HG03342 (cell line): ENCODE data around the gene RFTN2.
A peak's percentile ranks its signal among the peaks of the same experiment; 100 is the strongest.
"Not testable (repeated sequence)": the region's sequence is repeated elsewhere in the genome, so short reads cannot be mapped to it uniquely, and the experiment has no call there.

Source experiments
- ATAC-seq: cut with Tn5 transposase; IDR thresholded peaks from one replicate; pipeline ENCODE4 v1.9.1; 2021; ENCODE audit warnings: mild to moderate bottlenecking, moderate library complexity; ENCODE audit not compliant: unreplicated experiment

The RFTN2 gene, protein sequence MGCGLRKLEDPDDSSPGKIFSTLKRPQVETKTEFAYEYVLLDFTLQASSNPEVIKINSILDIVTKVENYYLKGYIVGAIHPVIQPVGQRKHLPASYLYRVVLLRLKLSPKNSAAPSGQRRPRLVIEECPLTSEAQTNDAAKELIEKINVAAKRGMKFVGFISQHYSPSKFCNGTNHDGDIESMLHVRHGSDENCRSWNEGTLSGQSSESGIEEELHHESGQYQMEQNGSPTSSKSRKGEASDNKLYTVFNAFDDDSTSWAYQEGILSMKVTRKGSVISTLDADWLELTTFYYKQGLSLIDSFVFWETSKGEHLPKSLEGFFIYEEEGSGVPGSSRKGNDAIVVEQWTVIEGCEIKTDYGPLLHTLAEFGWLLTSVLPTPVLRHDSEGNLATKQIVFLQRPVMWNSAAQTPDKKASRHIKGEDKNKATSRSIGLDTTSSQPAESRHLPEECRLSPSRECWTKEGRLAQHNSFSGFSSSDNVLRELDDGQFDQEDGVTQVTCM

GRCh38 chr2:197675246-197675645 lies at the start of gene RFTN2:
Gene RFTN2 (minus strand): TSS chr2:197675587. CDS start chr2:197675458, 129 bp downstream.
- ATAC-seq = no peak

- ATAC-seq = no peak
Measured at GRCh38 chr2:197717863-197718262, 42.5 kb upstream of the RFTN2 start.

DNA sequence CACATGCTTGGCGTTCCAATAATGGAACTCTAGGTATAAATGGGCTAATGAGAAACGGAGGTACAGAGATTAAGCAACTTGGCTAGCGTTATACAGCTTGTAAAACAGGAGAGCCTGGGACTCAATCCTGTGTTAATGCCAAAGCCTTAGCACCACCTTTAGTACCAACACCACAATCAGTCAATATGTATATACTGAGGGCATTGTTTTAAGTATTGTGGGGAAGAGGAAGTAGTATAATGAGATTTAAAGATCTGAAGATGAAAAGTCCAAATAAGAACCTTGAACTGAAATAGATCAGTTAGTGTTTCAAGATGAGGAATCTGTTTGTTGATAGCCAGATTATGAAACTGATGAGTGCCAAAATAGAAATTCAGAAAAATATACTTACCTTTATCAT lies 37.9 kb upstream of the RFTN2 start:
- ATAC-seq = no peak

- no peak for ATAC-seq
Measured at GRCh38 chr2:197711578-197711977, 36.2 kb upstream of the RFTN2 start.

DNA sequence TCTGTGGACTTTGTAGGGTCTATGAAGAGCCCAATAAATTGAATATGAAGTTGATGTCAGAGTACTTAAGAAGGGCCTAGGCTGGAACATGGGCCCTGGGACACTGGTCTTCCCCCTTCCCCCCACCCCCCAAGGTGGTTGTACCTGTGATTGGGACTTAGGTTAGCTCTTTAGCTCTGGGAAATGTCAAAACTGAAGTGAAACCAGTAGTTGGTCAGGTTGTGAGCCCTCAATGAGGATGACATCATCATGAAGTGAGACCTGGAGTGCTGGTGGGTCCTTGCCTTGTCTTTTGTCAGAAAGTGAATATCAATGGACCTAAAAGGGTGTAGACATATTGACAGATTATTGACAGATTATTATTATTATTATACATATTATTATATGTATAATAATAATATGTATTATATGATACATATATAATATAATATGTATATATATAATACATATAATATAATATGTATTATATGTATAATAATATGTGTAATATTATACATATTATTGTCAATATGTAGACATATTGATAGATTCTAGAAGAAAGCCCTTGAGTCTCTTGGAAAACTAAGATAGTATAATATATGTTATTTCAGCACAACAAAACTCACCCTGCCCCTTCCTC lies 35.1 kb upstream of the RFTN2 start:
- ATAC-seq = peak; percentile 89

DNA sequence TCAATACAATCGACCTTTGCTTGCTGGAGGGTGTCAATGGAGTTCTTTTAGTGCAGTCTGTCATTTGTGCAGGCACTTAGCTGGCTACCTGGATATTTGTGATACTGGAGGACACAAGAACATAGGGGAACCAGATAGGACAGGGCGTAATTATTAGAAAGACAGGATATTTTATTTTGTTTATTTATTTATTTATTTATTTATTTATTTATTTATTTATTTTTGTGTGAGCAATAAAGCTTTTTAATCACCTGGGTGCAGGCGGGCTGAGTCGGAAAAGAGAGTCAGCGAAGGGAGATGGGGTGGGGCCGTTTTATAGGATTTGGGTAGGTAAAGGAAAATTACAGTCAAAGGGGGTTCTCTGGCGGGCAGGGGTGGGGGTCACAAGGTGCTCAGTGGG lies 33.8 kb upstream of the RFTN2 start:
- ATAC-seq = not testable (repeated sequence)

GRCh38 chr2:197708331-197708730 lies 32.9 kb upstream of the RFTN2 start:
- no peak for ATAC-seq

- ATAC-seq = no peak
Measured at GRCh38 chr2:197707316-197708213, 32.2 kb upstream of the RFTN2 start.

- ATAC-seq = no peak
Measured at GRCh38 chr2:197706839-197707207, 31.4 kb upstream of the RFTN2 start.

DNA sequence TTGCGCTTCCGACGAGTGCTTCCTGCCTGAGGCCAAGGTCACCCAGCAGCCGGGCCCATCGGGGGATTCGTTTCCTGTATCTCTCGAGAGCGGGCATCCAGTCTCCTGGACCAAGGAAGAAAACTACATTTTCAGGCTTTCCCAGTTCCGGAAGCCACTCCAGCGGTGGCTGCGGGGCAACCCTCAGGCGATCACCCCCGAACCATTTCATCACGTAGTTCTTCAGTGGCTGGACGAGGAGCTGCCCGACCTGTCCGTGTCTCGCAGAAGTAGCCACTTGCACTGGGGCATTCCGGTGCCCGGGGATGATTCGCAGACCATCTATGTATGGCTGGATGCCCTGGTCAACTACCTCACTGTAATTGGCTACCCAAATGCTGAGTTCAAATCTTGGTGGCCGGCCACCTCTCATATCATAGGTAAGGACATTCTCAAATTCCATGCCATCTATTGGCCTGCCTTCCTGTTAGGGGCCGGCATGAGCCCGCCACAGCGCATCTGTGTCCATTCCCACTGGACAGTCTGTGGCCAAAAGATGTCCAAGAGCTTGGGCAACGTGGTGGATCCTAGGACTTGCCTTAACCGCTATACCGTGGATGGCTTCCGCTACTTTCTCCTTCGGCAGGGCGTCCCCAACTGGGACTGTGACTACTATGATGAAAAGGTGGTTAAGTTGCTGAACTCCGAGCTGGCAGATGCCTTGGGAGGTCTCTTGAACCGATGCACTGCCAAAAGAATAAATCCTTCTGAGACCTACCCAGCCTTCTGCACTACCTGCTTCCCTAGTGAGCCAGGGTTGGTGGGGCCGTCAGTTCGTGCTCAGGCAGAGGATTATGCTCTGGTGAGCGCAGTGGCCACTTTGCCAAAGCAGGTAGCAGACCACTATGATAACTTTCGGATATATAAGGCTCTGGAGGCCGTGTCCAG lies 30.8 kb upstream of the RFTN2 start:
- ATAC-seq = no peak

DNA sequence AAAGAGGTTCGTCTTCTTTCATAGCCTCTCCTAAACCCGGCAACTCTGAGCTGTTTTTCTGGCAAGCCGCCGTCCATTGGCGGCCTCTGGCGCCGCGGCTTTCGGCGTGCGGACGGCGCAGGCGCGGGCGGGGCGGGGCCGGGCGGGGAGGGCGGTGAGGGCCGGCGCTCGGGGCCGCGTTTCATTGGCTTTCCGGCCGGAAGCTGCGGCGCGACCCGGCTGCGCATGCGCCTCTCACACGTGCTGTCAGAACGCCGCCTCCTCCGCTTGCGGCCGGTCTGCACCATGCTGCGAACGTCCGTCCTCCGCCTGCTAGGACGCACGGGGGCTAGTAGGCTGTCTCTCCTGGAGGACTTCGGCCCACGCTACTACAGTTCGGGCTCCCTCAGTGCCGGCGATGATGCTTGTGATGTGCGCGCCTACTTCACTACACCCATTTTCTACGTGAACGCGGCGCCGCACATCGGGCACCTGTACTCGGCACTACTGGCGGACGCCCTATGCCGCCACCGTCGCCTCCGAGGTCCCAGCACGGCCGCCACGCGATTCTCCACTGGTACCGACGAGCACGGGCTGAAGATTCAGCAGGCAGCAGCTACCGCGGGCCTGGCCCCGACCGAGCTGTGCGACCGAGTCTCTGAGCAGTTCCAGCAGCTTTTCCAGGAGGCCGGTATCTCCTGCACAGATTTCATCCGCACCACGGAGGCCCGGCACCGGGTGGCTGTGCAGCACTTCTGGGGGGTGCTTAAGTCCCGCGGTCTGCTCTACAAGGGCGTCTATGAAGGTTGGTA lies 29.9 kb upstream of the RFTN2 start, which contains the start of gene MARS2:
TSS of gene MARS2 (plus strand) at position 249 of the 791 bp plus-strand sequence. CDS start at position 286, 37 bp downstream.
- ATAC-seq = peak; percentile 87

DNA sequence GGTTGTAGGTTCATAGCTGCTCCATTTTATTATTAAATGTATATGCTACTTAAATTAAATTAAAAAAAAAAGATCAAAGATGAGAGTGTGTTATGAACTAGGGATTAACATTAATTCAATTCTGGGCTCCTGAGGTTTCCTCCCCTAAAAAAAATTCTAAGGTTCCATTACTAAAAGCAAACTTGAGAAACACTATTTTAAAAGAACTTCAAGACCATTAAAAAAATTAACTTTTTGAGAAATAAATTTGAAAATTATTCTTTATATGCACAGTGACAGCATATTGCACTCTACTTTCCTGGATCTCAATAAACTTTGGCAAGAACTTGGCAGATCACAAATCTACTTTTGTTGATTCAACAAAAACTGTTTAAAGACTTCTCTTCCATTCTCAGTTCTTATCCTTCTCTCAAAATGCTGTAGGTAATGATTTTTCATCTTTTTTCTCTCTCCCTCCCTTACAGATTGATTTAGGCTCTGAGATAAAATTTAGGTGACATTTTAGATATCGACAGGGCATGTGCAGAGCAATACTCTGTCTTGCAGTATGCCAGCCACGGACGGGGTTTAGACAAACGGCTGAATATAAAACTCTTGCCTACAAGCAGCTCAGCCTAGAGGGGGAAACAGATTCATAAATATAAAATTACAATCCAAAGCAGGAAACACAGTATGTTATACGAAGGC lies 29.2 kb upstream of the RFTN2 start:
- ATAC-seq = peak; percentile 26

- ATAC-seq = no peak
Measured at GRCh38 chr2:197700960-197701359, 25.6 kb upstream of the RFTN2 start.

- not testable (repeated sequence) for ATAC-seq
Measured at GRCh38 chr2:197699724-197700123, 24.3 kb upstream of the RFTN2 start.

DNA sequence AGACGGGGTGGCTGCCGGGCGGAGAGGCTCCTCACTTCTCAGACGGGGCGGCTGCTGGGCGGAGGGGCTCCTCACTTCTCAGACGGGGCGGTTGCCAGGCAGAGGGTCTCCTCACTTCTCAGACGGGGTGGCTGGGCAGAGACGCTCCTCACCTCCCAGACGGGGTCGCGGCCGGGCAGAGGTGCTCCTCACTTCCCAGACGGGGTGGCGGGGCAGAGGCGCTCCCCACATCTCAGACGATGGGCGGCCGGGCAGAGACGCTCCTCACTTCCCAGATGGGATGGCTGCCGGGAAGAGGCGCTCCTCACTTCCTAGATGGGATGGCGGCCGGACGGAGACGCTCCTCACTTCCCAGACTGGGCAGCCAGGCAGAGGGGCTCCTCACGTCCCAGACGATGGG lies 21.2 kb upstream of the RFTN2 start:
- ATAC-seq = not testable (repeated sequence)

- not testable (repeated sequence) for ATAC-seq
Measured at GRCh38 chr2:197695971-197696370, 20.6 kb upstream of the RFTN2 start.

GRCh38 chr2:197695206-197695605 lies 19.8 kb upstream of the RFTN2 start:
- ATAC-seq = not testable (repeated sequence)

- no peak for ATAC-seq
Measured at GRCh38 chr2:197677483-197677882, 2.1 kb upstream of the RFTN2 start.

DNA sequence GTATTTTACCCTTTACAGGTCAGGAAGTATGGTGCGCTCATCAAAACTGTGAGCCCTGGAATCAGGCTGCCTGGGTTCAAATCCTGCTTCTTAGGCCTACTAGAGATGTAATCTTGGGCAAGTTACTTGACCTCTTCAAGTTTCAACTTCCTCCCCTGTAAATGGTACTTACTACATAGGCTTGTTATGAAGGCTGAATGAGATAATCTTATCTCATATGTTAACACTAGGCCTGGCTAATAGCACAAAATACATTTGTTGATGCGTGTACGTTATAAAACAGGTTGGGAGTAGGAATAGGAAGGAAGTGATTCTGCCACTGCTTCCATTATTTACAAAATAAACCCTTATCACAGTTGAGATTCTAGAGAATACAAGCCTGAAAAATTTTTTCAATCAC lies 1.7 kb upstream of the RFTN2 start:
- ATAC-seq = no peak
